ENCODE data around the gene TAF1C. TPM values are rescaled to one million over a fixed set of nuclear protein-coding genes. Genes with fewer than 3 reads are reported as not detected.
A peak's percentile ranks its signal among the peaks of the same experiment; 100 is the strongest.

TAF1C gene, protein sequence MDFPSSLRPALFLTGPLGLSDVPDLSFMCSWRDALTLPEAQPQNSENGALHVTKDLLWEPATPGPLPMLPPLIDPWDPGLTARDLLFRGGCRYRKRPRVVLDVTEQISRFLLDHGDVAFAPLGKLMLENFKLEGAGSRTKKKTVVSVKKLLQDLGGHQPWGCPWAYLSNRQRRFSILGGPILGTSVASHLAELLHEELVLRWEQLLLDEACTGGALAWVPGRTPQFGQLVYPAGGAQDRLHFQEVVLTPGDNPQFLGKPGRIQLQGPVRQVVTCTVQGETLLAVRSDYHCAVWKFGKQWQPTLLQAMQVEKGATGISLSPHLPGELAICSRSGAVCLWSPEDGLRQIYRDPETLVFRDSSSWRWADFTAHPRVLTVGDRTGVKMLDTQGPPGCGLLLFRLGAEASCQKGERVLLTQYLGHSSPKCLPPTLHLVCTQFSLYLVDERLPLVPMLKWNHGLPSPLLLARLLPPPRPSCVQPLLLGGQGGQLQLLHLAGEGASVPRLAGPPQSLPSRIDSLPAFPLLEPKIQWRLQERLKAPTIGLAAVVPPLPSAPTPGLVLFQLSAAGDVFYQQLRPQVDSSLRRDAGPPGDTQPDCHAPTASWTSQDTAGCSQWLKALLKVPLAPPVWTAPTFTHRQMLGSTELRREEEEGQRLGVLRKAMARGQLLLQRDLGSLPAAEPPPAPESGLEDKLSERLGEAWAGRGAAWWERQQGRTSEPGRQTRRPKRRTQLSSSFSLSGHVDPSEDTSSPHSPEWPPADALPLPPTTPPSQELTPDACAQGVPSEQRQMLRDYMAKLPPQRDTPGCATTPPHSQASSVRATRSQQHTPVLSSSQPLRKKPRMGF
- total RNA-seq (ENCODE audit: unreplicated experiment), result 74.7 TPM
- long read RNA-seq, partial matches to known transcripts, result 4 of 10 reads
- long read RNA-seq, other reads (novel, unspliced or antisense), result 5 of 10 reads

GRCh38 chr16:84186685-84187437 lies at the start of gene TAF1C:
TAF1C (minus strand) TSS chr16:84187057; CDS start chr16:84184988, 2,069 bp downstream.
- TF ChIP-seq, protein P1, sequence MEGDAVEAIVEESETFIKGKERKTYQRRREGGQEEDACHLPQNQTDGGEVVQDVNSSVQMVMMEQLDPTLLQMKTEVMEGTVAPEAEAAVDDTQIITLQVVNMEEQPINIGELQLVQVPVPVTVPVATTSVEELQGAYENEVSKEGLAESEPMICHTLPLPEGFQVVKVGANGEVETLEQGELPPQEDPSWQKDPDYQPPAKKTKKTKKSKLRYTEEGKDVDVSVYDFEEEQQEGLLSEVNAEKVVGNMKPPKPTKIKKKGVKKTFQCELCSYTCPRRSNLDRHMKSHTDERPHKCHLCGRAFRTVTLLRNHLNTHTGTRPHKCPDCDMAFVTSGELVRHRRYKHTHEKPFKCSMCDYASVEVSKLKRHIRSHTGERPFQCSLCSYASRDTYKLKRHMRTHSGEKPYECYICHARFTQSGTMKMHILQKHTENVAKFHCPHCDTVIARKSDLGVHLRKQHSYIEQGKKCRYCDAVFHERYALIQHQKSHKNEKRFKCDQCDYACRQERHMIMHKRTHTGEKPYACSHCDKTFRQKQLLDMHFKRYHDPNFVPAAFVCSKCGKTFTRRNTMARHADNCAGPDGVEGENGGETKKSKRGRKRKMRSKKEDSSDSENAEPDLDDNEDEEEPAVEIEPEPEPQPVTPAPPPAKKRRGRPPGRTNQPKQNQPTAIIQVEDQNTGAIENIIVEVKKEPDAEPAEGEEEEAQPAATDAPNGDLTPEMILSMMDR (IDR thresholded peaks at IDR 0.05; ENCODE audit: partially characterized antibody, unreplicated experiment), result peak; percentile 88
- H3K4me1 Mint-ChIP-seq (ENCODE audit: low read depth, unreplicated experiment), result peaks cover 14% of the 10 kb centered on the region
- no peaks in the 10 kb centered on the region for H3K36me3 Mint-ChIP-seq (ENCODE audit: unreplicated experiment)
- peak; percentile 90 for DNase-seq
- H3K4me3 Mint-ChIP-seq (ENCODE audit: unreplicated experiment), result peak within 1 kb of the TSS; percentile 94
- peaks cover 3% of the 10 kb centered on the region for H3K9me3 Mint-ChIP-seq (ENCODE audit: unreplicated experiment)
- no peaks in the 10 kb centered on the region for H3K27me3 Mint-ChIP-seq (ENCODE audit: unreplicated experiment)
- peak within 1 kb of the TSS; percentile 81 for H3K27ac Mint-ChIP-seq (ENCODE audit: unreplicated experiment)

DNA sequence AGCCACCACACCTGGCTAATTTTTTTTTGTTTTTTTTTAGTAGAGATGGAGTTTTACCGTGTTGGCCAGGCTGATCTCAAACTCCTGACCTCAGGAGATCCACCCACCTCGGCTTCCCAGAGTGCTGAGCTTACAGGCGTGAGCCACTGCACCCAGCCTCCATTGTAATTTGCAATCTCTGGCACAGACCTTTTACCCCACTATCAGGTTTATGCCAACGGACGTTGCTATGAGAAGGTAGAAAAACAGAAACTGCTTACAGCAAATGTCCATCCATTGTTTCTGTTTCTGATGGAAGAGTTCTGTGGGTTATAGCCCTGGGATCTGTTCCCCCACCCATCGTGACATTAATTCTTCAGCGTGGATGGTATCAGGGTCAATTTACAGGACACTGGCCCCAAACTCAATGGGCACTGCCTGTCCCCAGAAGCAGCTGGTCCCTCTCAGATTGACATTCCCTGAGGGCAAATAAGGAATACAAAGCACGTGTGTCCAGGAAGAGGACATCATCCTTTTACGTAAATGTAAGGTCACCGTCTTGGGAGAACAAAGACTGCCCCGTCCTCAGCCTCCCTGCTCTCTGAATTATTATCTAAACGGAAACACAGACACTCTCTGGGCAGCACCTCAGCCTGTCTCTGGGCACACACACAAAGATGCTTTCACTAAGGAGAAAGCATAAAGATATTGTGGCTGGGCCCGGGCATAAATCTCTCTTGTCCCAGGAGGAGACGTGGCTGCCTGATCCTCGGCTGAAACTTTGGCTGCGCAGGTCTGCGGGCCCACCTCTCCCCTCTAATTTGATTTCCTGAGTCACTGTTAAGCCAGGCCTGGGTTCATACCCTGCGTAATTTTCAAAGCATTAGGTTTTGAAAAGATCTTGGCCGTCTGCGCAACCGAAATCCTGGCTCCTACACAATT lies 47.7 kb upstream of the TAF1C start:
- no peak overlapping the region for H3K4me3 Mint-ChIP-seq (ENCODE audit: unreplicated experiment)
- H3K27me3 Mint-ChIP-seq (ENCODE audit: unreplicated experiment), result no peaks in the 10 kb centered on the region
- no peaks in the 10 kb centered on the region for H3K36me3 Mint-ChIP-seq (ENCODE audit: unreplicated experiment)
- peaks cover 4% of the 10 kb centered on the region for H3K9me3 Mint-ChIP-seq (ENCODE audit: unreplicated experiment)
- TF ChIP-seq, protein P1 (IDR thresholded peaks at IDR 0.05; ENCODE audit: partially characterized antibody, unreplicated experiment), result no peak
- no peak for DNase-seq
- peaks cover 14% of the 10 kb centered on the region for H3K4me1 Mint-ChIP-seq (ENCODE audit: low read depth, unreplicated experiment)
- H3K27ac Mint-ChIP-seq (ENCODE audit: unreplicated experiment), result peak overlapping the region; percentile 84

GRCh38 chr16:84233748-84234147 lies 46.9 kb upstream of the TAF1C start:
- Mint-ChIP-seq H3K36me3 (ENCODE audit: unreplicated experiment) (no peaks in the 10 kb centered on the region), H3K4me3 (ENCODE audit: unreplicated experiment) (no peak overlapping the region), H3K9me3 (ENCODE audit: unreplicated experiment) (peaks cover 4% of the 10 kb centered on the region), H3K27ac (ENCODE audit: unreplicated experiment) (no peak overlapping the region), H3K4me1 (ENCODE audit: low read depth, unreplicated experiment) (peaks cover 12% of the 10 kb centered on the region), H3K27me3 (ENCODE audit: unreplicated experiment) (no peaks in the 10 kb centered on the region)
- TF ChIP-seq, protein P1 (IDR thresholded peaks at IDR 0.05; ENCODE audit: partially characterized antibody, unreplicated experiment), result no peak
- no peak for DNase-seq

DNA sequence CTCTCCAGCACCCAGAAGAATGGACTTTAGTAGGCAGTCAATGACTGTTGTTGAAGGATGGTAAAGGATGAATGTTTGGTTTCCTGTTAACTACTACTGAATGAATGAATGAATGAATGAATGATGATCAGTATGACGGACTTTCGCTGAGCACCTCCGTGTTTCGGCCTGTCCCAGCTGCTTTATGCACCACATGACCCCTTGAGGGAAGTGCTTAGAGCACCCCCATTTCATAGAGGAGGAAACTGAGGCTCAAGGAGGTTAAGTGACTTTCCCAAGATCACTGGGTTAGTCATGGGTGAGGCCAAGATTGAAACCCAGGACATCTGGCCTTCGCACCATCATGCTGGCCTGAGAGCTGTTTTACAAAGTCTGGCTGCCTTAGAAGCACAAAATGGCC lies 46.1 kb upstream of the TAF1C start:
- Mint-ChIP-seq H3K27me3 (ENCODE audit: unreplicated experiment) (no peaks in the 10 kb centered on the region), H3K4me1 (ENCODE audit: low read depth, unreplicated experiment) (peaks cover 12% of the 10 kb centered on the region)
- DNase-seq, result no peak

More for the DNA sequence above, 46.1 kb upstream of the TAF1C start:
- Mint-ChIP-seq H3K4me3 (ENCODE audit: unreplicated experiment) (no peak overlapping the region), H3K36me3 (ENCODE audit: unreplicated experiment) (no peaks in the 10 kb centered on the region), H3K27ac (ENCODE audit: unreplicated experiment) (peak overlapping the region; percentile 38), H3K9me3 (ENCODE audit: unreplicated experiment) (peaks cover 6% of the 10 kb centered on the region)
- TF ChIP-seq, protein P1 (IDR thresholded peaks at IDR 0.05; ENCODE audit: partially characterized antibody, unreplicated experiment), result no peak

Data from glutamatergic neuron (in vitro differentiated cells).